Upper lobe of left lung (tissue), 6 donors: ENCODE measurements around the gene PLCXD1. TPM values are rescaled to one million over a fixed set of nuclear protein-coding genes. Genes with fewer than 3 reads are reported as not detected.
A peak's percentile ranks its signal among the peaks of the same experiment; 100 is the strongest.

ENCODE experiments used
- ATAC-seq, 2 donors: fragments of 200-7000 bp; cut with Tn5 transposase; one replicate each; pipeline ENCODE4 v1.9.1; 2022; ENCODE audit warnings: mild to moderate bottlenecking in 2 of 2, moderate library complexity in 2 of 2; ENCODE audit not compliant: low FRiP score in 2 of 2
- DNase-seq, 2 donors: peaks; one replicate each; pipeline ENCODE4 v3.0.0-alpha.2; 2019 to 2020
- H3K27ac ChIP-seq, 4 donors: fragments of 200-600 bp; sonication (generic); one replicate each; pipeline ENCODE4 v1.5.1; 2016 to 2019
- H3K27me3 ChIP-seq, 4 donors: fragments of 200-600 bp; sonication (generic); one replicate each; pipeline ENCODE4 v1.5.1; 2017 to 2019
- H3K36me3 ChIP-seq, 4 donors: fragments of 200-600 bp; sonication (generic); one replicate each; pipeline ENCODE4 v1.5.1; 2016 to 2019
- H3K4me1 ChIP-seq, 4 donors: fragments of 200-600 bp; sonication (generic); one replicate each; pipeline ENCODE4 v1.5.1; 2018 to 2019
- H3K4me3 ChIP-seq, 4 donors: fragments of 200-600 bp; sonication (generic); one replicate each; pipeline ENCODE4 v1.5.1; 2017 to 2019; ENCODE audit warnings: mild to moderate bottlenecking in 2 of 4, moderate library complexity in 1 of 4
- H3K9me3 ChIP-seq, 4 donors: fragments of 200-600 bp; sonication (generic); one replicate each; pipeline ENCODE4 v1.5.1; 2018 to 2019
- EP300 ChIP-seq, 4 donors: sonication (generic); formaldehyde crosslinking; IDR thresholded peaks; one replicate each; pipeline ENCODE4 v1.5.1; 2017; ENCODE audit warnings: antibody characterized with exemption in 4 of 4, control low read depth in 2 of 4
- POLR2A ChIP-seq, 4 donors: fragments of 450-650 bp; IDR thresholded peaks; one replicate each; pipeline ENCODE4 v1.5.1; 2016 to 2017; ENCODE audit warnings: antibody characterized with exemption in 4 of 4, mild to moderate bottlenecking in 2 of 4
- POLR2AphosphoS5 ChIP-seq, 2 donors: sonication (generic); formaldehyde crosslinking; IDR thresholded peaks; one replicate each; pipeline ENCODE4 v1.5.1; 2017; ENCODE audit warnings: antibody characterized with exemption in 2 of 2
- WGBS, 2 donors: methylation state at CpG; one replicate each; pipeline ENCODE4 v1.1.5; 2017 to 2018; 5-methylcytosine and 5-hydroxymethylcytosine counted together
- total RNA-seq, 6 donors: library from RNA; depleted of rRNA in 4 of 6; stranded (reverse); fragments of >200 nt in 4 of 6; gene quantifications; one replicate each; pipeline versions ENCODE4 v1.1.0 to v1.2.1, GENCODE V29; 2016 to 2021
- TF ChIP-seq, protein P1 (sequence below), 6 experiments: fragments of 450-650 bp in 4 of 6; fragments of 200-600 bp in 2 of 6; sonication (generic) in 2 of 6; IDR thresholded peaks; one replicate each; pipeline ENCODE4 v1.5.1; 2016 to 2019; ENCODE audit warnings: antibody characterized with exemption in 6 of 6
- donor health status: DM: no; HTN: no; CAD: no; lungs with moderate emphysema.
- donor health status: DM: no; HTN: yes; CAD: no; lungs with severe emphysema.

PLCXD1 gene
- total RNA-seq, 6 donors from 2014 or later: 7.8 to 75.4 (median 19.2) TPM

DNA sequence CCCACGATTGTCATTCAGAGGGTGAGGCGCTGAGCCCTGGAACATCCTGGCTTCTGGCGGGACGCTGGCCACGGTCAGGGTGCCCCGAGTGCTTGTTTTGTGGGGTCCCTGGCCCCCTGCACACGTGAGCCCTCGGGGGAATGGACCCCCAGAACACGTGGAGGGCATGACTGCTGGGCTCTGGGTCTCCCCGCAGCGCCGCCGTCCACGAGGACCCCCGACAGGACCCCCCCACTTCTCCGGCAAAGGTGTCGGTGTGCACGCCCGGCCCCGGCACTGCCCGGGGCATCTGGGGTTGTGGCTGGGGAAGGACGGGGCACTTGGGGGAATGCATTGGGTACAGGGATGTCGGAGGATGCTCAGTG, 51.3 kb downstream of the PLCXD1 start:
- peaks cover 0 to 17% (median 4%) of the 10 kb centered on the region in 4 donors for H3K36me3 ChIP-seq
- WGBS, 2 donors: 99% methylated on average over 16 of the region's 23 CpGs; no CpG with 5 or more reads in 1 of the 2 donors
- no peaks in the 10 kb centered on the region for H3K9me3 ChIP-seq
- no peak overlapping the region for H3K4me3 ChIP-seq
- peaks cover 7 to 14% (median 8%) of the 10 kb centered on the region in 4 donors for H3K4me1 ChIP-seq
- no peak overlapping the region for H3K27ac ChIP-seq
- TF ChIP-seq EP300 (IDR thresholded peaks at IDR 0.05): no peak
- TF ChIP-seq POLR2A (IDR thresholded peaks at IDR 0.05): no peak
- TF ChIP-seq POLR2AphosphoS5 (IDR thresholded peaks at IDR 0.05): no peak
- no peak for ATAC-seq
- H3K27me3 ChIP-seq: peaks cover 0 to 15% (median 5%) of the 10 kb centered on the region in 4 donors
- peak in 1 of 2 donors; percentile 77 for DNase-seq

DNA sequence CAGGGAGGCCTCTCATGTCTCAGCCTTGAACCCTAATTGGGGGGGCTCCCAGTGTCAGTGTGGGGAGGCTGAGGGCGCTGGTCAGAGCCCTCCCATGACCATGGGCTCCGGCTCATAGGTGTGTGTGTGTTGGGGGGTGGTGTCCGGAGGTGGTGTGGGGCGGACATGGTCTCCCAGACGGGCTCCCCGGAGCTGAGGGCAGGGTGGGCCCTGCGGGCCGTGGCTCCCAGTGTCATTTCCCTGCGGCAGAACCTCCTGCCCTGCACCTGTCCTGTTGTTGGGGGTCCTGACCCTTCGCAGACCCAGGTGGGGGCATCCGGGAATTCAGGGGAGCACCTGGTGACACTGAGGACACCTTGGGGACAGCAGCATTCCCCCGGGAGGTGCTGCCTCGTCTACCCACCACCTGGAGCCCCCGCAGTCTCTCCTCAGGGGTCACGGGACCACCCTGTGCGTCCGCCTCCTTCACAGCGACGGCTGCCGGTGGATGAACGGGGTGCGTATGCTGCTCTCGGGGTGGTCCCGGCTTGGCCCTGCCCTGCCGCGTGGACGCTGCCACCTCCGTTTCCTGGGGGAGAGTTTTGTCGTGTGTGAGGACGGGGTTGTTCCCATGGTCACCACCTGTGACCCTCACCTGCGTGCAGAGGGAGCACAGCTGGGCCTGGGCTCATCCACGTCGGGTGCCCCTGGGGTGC, 51.9 kb downstream of the PLCXD1 start:
- Histone ChIP-seq H3K27ac (no peak overlapping the region), H3K4me1 (peaks cover 7 to 14% (median 8%) of the 10 kb centered on the region in 4 donors), H3K36me3 (peaks cover 0 to 17% (median 4%) of the 10 kb centered on the region in 4 donors), H3K4me3 (no peak overlapping the region), H3K9me3 (no peaks in the 10 kb centered on the region), H3K27me3 (peaks cover 0 to 15% (median 5%) of the 10 kb centered on the region in 4 donors)
- peak in 1 of 2 donors; percentile 68 for DNase-seq
- 90 to 98% methylated on average over 15 to 31 of the region's 33 CpGs for whole genome bisulfite sequencing, 2 donors
- peak in 1 of 2 donors; percentile 20 for ATAC-seq
- TF ChIP-seq, protein P1, sequence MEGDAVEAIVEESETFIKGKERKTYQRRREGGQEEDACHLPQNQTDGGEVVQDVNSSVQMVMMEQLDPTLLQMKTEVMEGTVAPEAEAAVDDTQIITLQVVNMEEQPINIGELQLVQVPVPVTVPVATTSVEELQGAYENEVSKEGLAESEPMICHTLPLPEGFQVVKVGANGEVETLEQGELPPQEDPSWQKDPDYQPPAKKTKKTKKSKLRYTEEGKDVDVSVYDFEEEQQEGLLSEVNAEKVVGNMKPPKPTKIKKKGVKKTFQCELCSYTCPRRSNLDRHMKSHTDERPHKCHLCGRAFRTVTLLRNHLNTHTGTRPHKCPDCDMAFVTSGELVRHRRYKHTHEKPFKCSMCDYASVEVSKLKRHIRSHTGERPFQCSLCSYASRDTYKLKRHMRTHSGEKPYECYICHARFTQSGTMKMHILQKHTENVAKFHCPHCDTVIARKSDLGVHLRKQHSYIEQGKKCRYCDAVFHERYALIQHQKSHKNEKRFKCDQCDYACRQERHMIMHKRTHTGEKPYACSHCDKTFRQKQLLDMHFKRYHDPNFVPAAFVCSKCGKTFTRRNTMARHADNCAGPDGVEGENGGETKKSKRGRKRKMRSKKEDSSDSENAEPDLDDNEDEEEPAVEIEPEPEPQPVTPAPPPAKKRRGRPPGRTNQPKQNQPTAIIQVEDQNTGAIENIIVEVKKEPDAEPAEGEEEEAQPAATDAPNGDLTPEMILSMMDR (IDR thresholded peaks at IDR 0.05): no peak
- TF ChIP-seq POLR2AphosphoS5 (IDR thresholded peaks at IDR 0.05): no peak
- TF ChIP-seq EP300 (IDR thresholded peaks at IDR 0.05): no peak
- no peak for TF ChIP-seq POLR2A (IDR thresholded peaks at IDR 0.05)

DNA sequence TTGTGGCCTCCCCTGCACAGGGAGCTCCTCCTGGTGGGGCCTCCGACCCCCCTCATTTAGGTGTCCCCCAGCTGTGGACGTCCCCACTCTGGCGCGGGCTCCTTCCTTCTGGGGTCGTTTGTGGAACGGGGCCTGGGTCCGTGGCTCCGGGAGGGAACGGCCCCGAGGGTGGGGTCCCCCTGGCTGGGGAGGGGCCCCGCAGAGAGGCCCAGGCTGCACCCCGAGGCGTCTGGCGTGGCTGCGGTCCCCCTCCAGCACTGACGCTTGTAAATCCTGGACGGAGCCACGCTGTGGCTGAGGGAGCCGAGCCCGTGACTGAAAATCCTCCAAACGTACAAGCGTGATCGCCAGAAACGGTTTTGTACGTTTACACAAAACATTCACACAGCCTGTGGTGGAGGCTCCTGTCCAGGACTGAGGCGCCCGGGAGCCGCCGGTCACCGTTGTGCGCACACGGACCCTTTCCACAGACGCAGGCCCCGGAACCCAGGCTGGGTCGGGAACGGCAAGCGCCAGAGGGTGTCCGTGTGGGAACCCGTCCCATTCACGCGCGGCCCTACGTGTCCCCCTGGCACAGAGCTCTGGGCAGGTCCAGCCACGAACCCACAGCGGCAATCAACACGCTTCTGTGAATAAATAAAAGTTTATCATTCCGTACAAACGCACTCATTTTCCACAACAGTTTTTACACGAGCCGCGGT, 52.6 kb downstream of the PLCXD1 start:
- 95 to 99% methylated on average over 30 to 42 of the region's 51 CpGs for WGBS, 2 donors
- peak in 1 of 2 donors; percentile 71 for DNase-seq
- peaks cover 0 to 20% (median 4%) of the 10 kb centered on the region in 4 donors for H3K36me3 ChIP-seq
- no peak overlapping the region for H3K4me3 ChIP-seq
- H3K9me3 ChIP-seq: no peaks in the 10 kb centered on the region
- peak in 1 of 2 donors; percentile 27 for ATAC-seq
- TF ChIP-seq, protein P1 (IDR thresholded peaks at IDR 0.05): no peak
- TF ChIP-seq POLR2AphosphoS5 (IDR thresholded peaks at IDR 0.05): no peak
- no peak for TF ChIP-seq EP300 (IDR thresholded peaks at IDR 0.05)
- TF ChIP-seq POLR2A (IDR thresholded peaks at IDR 0.05): no peak
- H3K27me3 ChIP-seq: peaks cover 0 to 15% (median 5%) of the 10 kb centered on the region in 4 donors
- no peak overlapping the region for H3K27ac ChIP-seq
- H3K4me1 ChIP-seq: peaks cover 7 to 14% (median 8%) of the 10 kb centered on the region in 4 donors

DNA sequence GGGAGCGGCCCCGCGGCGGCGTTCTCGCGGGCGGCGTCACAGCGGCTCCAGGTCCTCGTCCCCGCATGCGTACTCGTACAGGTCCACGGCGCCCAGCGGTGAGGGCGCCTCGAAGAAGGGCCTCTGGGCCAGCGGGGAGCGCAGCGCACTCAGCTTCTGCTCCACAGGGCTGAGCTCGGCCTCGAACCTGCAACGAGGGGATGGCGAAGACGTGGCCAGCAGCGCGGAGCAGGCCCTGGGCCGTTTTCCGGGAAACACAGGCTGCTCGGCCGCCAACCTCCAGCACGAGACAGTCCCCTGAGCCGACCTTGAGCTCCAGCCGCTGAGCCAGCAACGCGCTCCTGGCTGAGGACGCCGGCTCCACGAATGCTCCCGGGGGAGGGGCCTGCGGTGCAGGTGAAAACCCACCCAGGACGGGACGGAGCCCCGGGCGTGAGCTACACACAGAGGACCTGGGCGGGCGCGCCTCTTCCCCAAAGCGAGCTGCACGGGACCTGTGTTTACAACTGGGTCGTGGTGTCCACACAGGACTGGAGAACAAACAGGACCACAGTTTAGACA, 53.2 kb downstream of the PLCXD1 start:
- DNase-seq: peak in 1 of 2 donors; percentile 80

DNA sequence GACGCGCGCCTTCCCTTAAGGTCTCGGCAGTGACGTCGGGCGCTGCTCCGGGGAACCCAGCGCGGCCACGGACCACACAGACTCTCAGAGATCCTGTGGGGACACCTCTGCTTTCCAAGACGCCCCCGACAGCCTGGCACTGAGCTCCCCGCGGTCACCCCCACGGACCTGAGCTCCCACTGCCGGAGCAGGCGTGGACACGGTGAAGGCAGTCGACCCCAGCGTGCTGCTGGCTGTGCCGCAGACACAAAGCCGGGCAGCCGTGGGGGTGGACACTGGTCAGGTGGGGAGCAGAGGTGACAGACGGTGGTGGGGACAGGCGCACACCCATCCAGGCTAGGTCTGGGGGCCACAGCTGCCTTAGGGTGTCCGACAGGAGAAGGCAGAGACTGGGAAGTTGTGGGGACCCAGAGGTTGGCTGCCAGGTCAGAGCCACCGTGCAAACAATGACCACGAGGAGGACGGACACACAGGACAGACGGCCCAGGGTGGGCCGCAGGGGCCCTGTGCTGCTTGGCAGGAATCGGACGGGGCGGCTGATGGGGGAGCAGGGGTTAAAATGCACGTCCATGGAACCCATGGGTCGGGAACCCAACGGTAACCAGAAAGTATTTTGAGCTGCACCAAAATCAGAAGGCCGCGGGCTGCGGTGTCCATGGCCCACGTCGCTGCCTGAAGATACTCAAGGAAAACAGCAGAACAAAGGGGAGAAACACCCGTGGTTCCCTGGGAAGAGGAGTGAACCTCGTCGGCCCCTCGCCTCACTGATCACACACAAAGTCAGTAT, 54.0 kb downstream of the PLCXD1 start:
- ATAC-seq (no peak), DNase-seq (peak in 1 of 2 donors; percentile 76)
- Histone ChIP-seq H3K4me3 (no peak overlapping the region), H3K36me3 (peaks cover 0 to 23% (median 4%) of the 10 kb centered on the region in 4 donors), H3K9me3 (no peaks in the 10 kb centered on the region), H3K27me3 (peaks cover 0 to 15% (median 5%) of the 10 kb centered on the region in 4 donors), H3K4me1 (peaks cover 7 to 14% (median 8%) of the 10 kb centered on the region in 4 donors), H3K27ac (no peak overlapping the region)
- TF ChIP-seq, protein P1 (IDR thresholded peaks at IDR 0.05): no peak
- TF ChIP-seq POLR2A (IDR thresholded peaks at IDR 0.05) (no peak), EP300 (IDR thresholded peaks at IDR 0.05) (no peak), POLR2AphosphoS5 (IDR thresholded peaks at IDR 0.05) (no peak)
- 97 to 98% methylated on average over 23 to 47 of the region's 47 CpGs for WGBS, 2 donors

More for the DNA sequence above, 53.2 kb downstream of the PLCXD1 start:
- WGBS, 2 donors: 96% methylated on average over 36 to 53 of the region's 53 CpGs
- Histone ChIP-seq H3K27ac (no peak overlapping the region), H3K4me1 (peaks cover 7 to 14% (median 8%) of the 10 kb centered on the region in 4 donors), H3K36me3 (peaks cover 0 to 23% (median 4%) of the 10 kb centered on the region in 4 donors), H3K9me3 (no peaks in the 10 kb centered on the region), H3K27me3 (peaks cover 0 to 15% (median 5%) of the 10 kb centered on the region in 4 donors), H3K4me3 (no peak overlapping the region)
- ATAC-seq: no peak
- TF ChIP-seq EP300 (IDR thresholded peaks at IDR 0.05) (no peak), POLR2A (IDR thresholded peaks at IDR 0.05) (no peak)
